Endothelial cell of umbilical vein (primary cell): ENCODE measurements around the gene CNTN5. TPM values are rescaled to one million over a fixed set of nuclear protein-coding genes. Genes with fewer than 3 reads are reported as not detected.

Experiments used
- BruUV-seq: library from RNA; stranded (reverse); fragments of 400-500 nt; replicated peaks from 2 replicates; lab custom pipeline; 2021; lab: Mats Ljungman, UMichigan
- CTCF ChIA-PET: fragments of 300-600, 350-600 bp; sonication (Branson Sonifier 250); formaldehyde crosslinking; loops from one replicate; lab custom pipeline; 2021; ENCODE audit warnings: antibody characterized with exemption, inconsistent platforms; lab: Charles Lee
- POLR2A ChIA-PET: fragments of 300-600, 350-600 bp; sonication (Branson Sonifier 250); formaldehyde crosslinking; loops from one replicate; lab custom pipeline; 2021; ENCODE audit warnings: antibody characterized with exemption, inconsistent platforms; lab: Charles Lee
- DNase-seq: peaks from one replicate; pipeline ENCODE4 v3.0.0-alpha.2; 2011; ENCODE audit warnings: low read depth, low spot score
- FAIRE-seq: peaks from 2 replicates; lab custom pipeline; 2011; peaks lifted over from hg19 to GRCh38; lab: Jason Lieb, UNC
- H2AFZ ChIP-seq: 2 replicates; pipeline ENCODE4 v1.6.0; 2012; ENCODE audit warnings: low read depth, low read length, control low read depth, inconsistent platforms
- H3K27ac ChIP-seq: 2 replicates; pipeline ENCODE4 v1.5.1; 2011; ENCODE audit warnings: low read depth, mild to moderate bottlenecking, control low read depth, low read length, moderate library complexity; ENCODE audit not compliant: insufficient read depth
- H3K27me3 ChIP-seq, 2 experiments: 2 replicates each; pipeline versions ENCODE4 v1.6.0 to v1.6.1; 2011; ENCODE audit warnings: low read length in 2 of 2, mixed read lengths in 1 of 2; ENCODE audit not compliant: control insufficient read depth in 2 of 2, insufficient read depth in 2 of 2
- H3K36me3 ChIP-seq, 2 experiments: 2 replicates in 1 of 2; 3 replicates in 1 of 2; pipeline ENCODE4 v1.5.1; 2011; ENCODE audit warnings: low read length in 2 of 2, mild to moderate bottlenecking in 1 of 2, moderate library complexity in 1 of 2; ENCODE audit not compliant: control insufficient read depth in 2 of 2, insufficient read depth in 2 of 2; ENCODE audit errors: extremely low read depth in 1 of 2
- H3K4me1 ChIP-seq: 3 replicates; pipeline ENCODE4 v1.5.1; 2011; ENCODE audit warnings: mild to moderate bottlenecking, low read length; ENCODE audit not compliant: control insufficient read depth, insufficient read depth; ENCODE audit errors: extremely low read depth
- H3K4me2 ChIP-seq: 2 replicates; pipeline ENCODE4 v1.6.1; 2011; ENCODE audit warnings: low read length, control low read depth, mixed read lengths; ENCODE audit not compliant: insufficient read depth
- H3K4me3 ChIP-seq, 3 experiments: fragments of 200-600 bp in 1 of 3; sonication (generic), shearing (Covaris generic) in 1 of 3; replicated peaks in 1 of 3; 2 replicates each; pipeline ENCODE4 v1.5.1; 2011 to 2016; ENCODE audit warnings: control low read depth in 3 of 3, low read length in 3 of 3, mild to moderate bottlenecking in 2 of 3, inconsistent platforms in 1 of 3, low read depth in 1 of 3, moderate library complexity in 1 of 3; ENCODE audit not compliant: insufficient read depth in 1 of 3
- H3K79me2 ChIP-seq: 2 replicates; pipeline ENCODE4 v1.6.0; 2012; ENCODE audit warnings: low read length, inconsistent platforms; ENCODE audit not compliant: control insufficient read depth, insufficient read depth
- H3K9ac ChIP-seq: replicated peaks from 2 replicates; pipeline ENCODE3; 2011; ENCODE audit warnings: low read length, control low read depth; ENCODE audit not compliant: insufficient read depth; ENCODE audit errors: extremely low read depth
- H3K9me1 ChIP-seq: replicated peaks from 3 replicates; pipeline ENCODE4 v1.6.0; 2011; ENCODE audit warnings: mild to moderate bottlenecking, low read length; ENCODE audit not compliant: control insufficient read depth, insufficient read depth; ENCODE audit errors: extremely low read depth
- H3K9me3 ChIP-seq: replicated peaks from 2 replicates; pipeline ENCODE4 v1.5.1; 2012; ENCODE audit warnings: low read length, inconsistent platforms; ENCODE audit not compliant: control insufficient read depth, insufficient read depth
- H4K20me1 ChIP-seq: replicated peaks from 2 replicates; pipeline ENCODE3; 2011; ENCODE audit warnings: mild to moderate bottlenecking, low read length; ENCODE audit not compliant: control insufficient read depth, insufficient read depth; ENCODE audit errors: extremely low read depth
- EZH2 ChIP-seq: IDR thresholded peaks from 2 replicates; pipeline ENCODE4 v1.6.1; 2012; ENCODE audit warnings: borderline replicate concordance, low read depth, mild to moderate bottlenecking, moderate library complexity, low read length, inconsistent platforms; ENCODE audit not compliant: severe bottlenecking
- FOS ChIP-seq: IDR thresholded peaks from 2 replicates; pipeline ENCODE4 v1.6.1; 2011; ENCODE audit warnings: mild to moderate bottlenecking, low read length, moderate library complexity, borderline replicate concordance; ENCODE audit not compliant: insufficient read depth
- GATA2 ChIP-seq: IDR thresholded peaks from 2 replicates; pipeline ENCODE4 v1.7.0; 2011; ENCODE audit warnings: low read depth, mild to moderate bottlenecking, moderate library complexity, mixed read lengths, low read length; ENCODE audit not compliant: insufficient read length, insufficient read depth
- JUN ChIP-seq: IDR thresholded peaks from 2 replicates; pipeline ENCODE4 v1.6.1; 2011; ENCODE audit warnings: borderline replicate concordance, low read depth; ENCODE audit not compliant: insufficient read length, insufficient read depth
- MYC ChIP-seq: IDR thresholded peaks from one replicate; pipeline ENCODE4 v1.6.1; 2011; ENCODE audit warnings: mild to moderate bottlenecking, low read depth, low read length
- POLR2A ChIP-seq: IDR thresholded peaks from 2 replicates; pipeline ENCODE4 v1.6.1; 2012; ENCODE audit warnings: low read depth, mild to moderate bottlenecking, control low read depth, low read length
- POLR2AphosphoS5 ChIP-seq: IDR thresholded peaks from 2 replicates; pipeline ENCODE4 v1.6.1; 2012; ENCODE audit warnings: low read depth, mild to moderate bottlenecking, control low read depth, low read length, moderate library complexity; ENCODE audit not compliant: insufficient read depth
- dilution Hi-C: fragments of 300-500 bp; cut with MboI; formaldehyde crosslinking; loops from one replicate; pipeline ENCODE4 v1.15.0; 2019; ENCODE audit warnings: low sequenced_read_pairs; ENCODE audit not compliant: extremely low pct_ligation_motif_present
- intact Hi-C: fragments of 100-400 bp; cut with micrococcal nuclease; formaldehyde crosslinking; loops from one replicate; pipeline ENCODE4 v1.10.0; 2022
- polyA plus RNA-seq, 4 experiments: library from polyadenylated mRNA; depleted of rRNA in 3 of 4; stranded (reverse) in 3 of 4; unstranded in 1 of 4; fragments of >200 nt; gene quantifications; 2 replicates each; pipeline versions ENCODE4 v1.2.1 to v1.2.3, GENCODE V29; 2011 to 2012; ENCODE audit warnings: missing spikeins in 1 of 4
- total RNA-seq: library from RNA; stranded (reverse); gene quantifications from 2 replicates; pipeline ENCODE4 v1.2.3, GENCODE V29; 2021
- TF ChIP-seq, protein P1 (sequence below), 2 donors: IDR thresholded peaks; 1 replicate in 1 of 2; 2 replicates in 1 of 2; pipeline ENCODE4 v1.5.1; 2011; ENCODE audit warnings: low read length in 2 of 2, mild to moderate bottlenecking in 2 of 2, moderate library complexity in 2 of 2, control low read depth in 1 of 2, inconsistent platforms in 1 of 2, low read depth in 1 of 2; ENCODE audit not compliant: insufficient read depth in 1 of 2; ENCODE audit errors: extremely low read depth in 1 of 2
- TF ChIP-seq, protein P2 (sequence below): IDR thresholded peaks from 2 replicates; pipeline ENCODE4 v1.6.1; 2011; ENCODE audit not compliant: insufficient read depth, insufficient read length

CNTN5 gene
- total and polyA plus RNA-seq, 2 donors (not counting 3 experiments of a cell fraction or from before 2014, with no cell fraction given) = not detected

DNA sequence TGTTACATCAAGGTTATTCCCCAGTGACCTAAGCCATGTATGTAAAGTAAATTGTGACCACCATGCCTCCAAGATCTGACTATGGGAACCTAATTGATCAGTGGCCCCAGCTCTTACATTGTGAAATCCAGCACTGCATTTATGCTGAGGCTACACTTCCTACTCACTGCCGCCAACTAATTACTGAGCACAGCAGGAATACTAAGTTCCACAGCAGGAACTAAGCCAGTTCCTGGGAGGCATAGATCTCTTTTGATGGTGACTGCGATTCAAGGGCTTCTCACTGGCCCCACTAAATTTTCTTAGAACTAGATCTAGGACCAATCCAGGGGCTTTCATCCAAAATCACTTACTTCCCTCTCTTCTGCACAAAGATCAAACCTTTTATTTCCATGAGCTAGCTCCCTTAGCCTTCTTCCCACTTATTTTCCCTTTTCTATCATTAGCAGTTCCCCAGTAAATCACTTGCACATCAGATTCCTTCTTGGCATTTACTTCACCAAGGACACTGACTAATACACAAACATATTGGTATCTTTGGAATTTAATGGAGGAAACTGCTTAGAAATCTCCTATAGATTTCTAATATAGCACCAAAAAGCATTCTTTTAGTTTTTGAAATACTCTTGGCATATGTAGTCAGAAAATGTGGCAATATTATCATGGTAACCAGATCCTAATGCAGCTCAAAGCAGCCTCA, 46.0 kb downstream of the CNTN5 start:
- no peaks in the 10 kb centered on the region for H3K36me3 ChIP-seq

More for the DNA sequence above, 46.0 kb downstream of the CNTN5 start:
- H3K9ac ChIP-seq = no peak overlapping the region
- intact Hi-C loops = no loop called here
- H4K20me1 ChIP-seq = no peaks in the 10 kb centered on the region
- H3K79me2 ChIP-seq = no peaks in the 10 kb centered on the region
- H3K4me2 ChIP-seq = no peak overlapping the region
- ChIA-PET POLR2A (no interaction called here), CTCF (no interaction called here)
- H3K9me3 ChIP-seq = peaks cover 6% of the 10 kb centered on the region
- no peaks in the 10 kb centered on the region for H3K27me3 ChIP-seq
- dilution Hi-C loops = no loop called here
- no peaks in the 10 kb centered on the region for H3K9me1 ChIP-seq
- DNase-seq = no peak
- H3K4me3 ChIP-seq = no peak overlapping the region
- no peak for TF ChIP-seq GATA2
- no peak for TF ChIP-seq POLR2A
- no peak for TF ChIP-seq EZH2
- TF ChIP-seq FOS = no peak
- TF ChIP-seq JUN = no peak
- no peak for TF ChIP-seq MYC
- TF ChIP-seq, protein P1, sequence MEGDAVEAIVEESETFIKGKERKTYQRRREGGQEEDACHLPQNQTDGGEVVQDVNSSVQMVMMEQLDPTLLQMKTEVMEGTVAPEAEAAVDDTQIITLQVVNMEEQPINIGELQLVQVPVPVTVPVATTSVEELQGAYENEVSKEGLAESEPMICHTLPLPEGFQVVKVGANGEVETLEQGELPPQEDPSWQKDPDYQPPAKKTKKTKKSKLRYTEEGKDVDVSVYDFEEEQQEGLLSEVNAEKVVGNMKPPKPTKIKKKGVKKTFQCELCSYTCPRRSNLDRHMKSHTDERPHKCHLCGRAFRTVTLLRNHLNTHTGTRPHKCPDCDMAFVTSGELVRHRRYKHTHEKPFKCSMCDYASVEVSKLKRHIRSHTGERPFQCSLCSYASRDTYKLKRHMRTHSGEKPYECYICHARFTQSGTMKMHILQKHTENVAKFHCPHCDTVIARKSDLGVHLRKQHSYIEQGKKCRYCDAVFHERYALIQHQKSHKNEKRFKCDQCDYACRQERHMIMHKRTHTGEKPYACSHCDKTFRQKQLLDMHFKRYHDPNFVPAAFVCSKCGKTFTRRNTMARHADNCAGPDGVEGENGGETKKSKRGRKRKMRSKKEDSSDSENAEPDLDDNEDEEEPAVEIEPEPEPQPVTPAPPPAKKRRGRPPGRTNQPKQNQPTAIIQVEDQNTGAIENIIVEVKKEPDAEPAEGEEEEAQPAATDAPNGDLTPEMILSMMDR (IDR thresholded peaks at IDR 0.05; ENCODE audit: extremely low read depth in 1 of 2, insufficient read depth in 1 of 2, low read depth in 1 of 2, low read length in 2 of 2) = no peak
- TF ChIP-seq, protein P2, sequence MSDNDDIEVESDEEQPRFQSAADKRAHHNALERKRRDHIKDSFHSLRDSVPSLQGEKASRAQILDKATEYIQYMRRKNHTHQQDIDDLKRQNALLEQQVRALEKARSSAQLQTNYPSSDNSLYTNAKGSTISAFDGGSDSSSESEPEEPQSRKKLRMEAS = no peak
- no peak for TF ChIP-seq POLR2AphosphoS5
- BruUV-seq = no TSS peak
- H3K27ac ChIP-seq = no peak overlapping the region
- no peaks in the 10 kb centered on the region for H3K4me1 ChIP-seq
- no peak for FAIRE-seq
- no peak overlapping the region for H2AFZ ChIP-seq
